ENCODE data around the gene KLF16.
A peak's percentile ranks its signal among the peaks of the same experiment; 100 is the strongest.

KLF16 gene

GRCh38 chr19:1853295-1854038 lies 9.9 kb downstream of the KLF16 start:
- Histone ChIP-seq H3K4me1 (ENCODE audit: insufficient read depth, low read length) (peaks cover 32% of the 10 kb centered on the region), H3K4me3 (ENCODE audit: low read length) (no peak overlapping the region), H3K9me3 (ENCODE audit: low read length) (no peaks in the 10 kb centered on the region), H3K36me3 (ENCODE audit: insufficient read depth, low read length) (no peaks in the 10 kb centered on the region), H3K27me3 (ENCODE audit: insufficient read depth, low read length) (no peaks in the 10 kb centered on the region), H2AFZ (ENCODE audit: low read depth, low read length) (no peak overlapping the region)

DNA sequence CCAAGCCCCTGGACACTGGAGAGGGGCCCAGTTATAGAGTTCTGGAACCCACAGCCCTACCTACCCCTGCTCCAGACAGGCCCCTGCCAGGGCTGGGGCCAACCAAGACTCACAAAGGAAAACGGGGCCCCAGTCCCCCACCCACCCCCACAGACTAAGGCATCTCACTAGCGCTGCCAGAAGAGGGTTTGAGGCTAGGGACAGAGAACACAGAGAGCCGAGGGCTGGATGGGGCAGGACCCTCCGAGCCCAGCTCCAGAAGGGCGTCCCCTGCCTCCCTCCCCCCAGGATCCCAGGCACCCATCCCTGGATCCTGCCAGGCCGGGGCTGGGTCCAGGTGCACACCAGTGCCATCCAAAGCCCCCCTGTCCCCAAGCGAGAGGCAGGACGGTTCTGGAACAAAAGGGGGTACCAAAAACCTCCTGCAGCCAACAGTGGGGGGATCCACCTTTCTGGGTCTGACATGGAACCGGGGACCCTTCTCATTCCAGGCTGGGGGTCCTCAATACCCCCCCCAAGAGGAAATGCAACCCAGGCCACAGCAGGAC lies 10.7 kb downstream of the KLF16 start:
- Histone ChIP-seq H3K4me3 (ENCODE audit: low read length) (no peak overlapping the region), H3K9me3 (ENCODE audit: low read length) (no peaks in the 10 kb centered on the region), H3K36me3 (ENCODE audit: insufficient read depth, low read length) (no peaks in the 10 kb centered on the region), H3K4me1 (ENCODE audit: insufficient read depth, low read length) (peaks cover 29% of the 10 kb centered on the region), H2AFZ (ENCODE audit: low read depth, low read length) (no peak overlapping the region), H3K27me3 (ENCODE audit: insufficient read depth, low read length) (no peaks in the 10 kb centered on the region)

DNA sequence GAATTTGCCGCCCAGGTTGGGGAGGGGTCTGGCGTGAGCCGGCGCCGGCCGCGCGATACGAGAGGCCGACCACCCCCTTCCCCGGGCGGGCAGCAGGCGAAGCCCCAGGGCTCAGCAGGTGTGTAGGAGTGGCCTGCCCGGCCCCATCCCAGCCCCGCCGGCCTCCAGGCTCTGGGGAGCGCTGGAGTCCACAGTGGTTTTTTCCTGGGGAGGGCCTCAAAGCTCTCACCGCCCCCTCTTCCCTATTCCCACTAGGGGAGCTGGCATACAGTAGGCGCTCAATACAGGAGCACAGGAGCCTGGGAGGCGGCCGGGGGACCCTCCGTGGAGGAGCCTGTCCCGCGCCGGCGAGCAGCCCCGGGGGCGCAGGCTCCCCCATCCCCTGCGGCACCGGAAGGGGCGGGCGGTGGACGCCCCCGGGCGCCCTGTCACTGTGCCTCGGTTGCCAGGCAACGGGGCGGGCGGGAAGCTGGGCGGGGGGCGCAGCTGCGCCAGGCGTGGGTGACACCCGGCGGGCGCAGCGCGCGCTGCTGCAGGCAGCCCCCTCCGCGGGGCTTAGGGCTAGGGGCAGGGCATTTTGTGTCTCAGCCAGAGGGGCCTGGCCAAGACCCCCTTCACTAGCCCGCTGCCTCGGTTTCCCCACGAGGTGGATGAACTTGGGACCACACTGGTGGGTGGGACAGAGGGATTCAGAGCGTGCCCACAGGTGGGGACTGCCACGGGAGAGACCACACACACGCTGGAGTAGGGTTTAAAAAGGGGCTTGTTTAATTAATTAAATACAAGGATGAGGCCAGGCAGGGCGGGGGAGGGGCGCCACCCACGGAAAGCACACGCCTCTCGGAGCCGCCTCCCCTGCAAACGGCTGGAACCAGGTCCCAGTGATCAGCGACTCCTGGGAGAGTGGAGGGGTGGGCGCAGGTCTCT lies 11.5 kb downstream of the KLF16 start:
- no peak overlapping the region for H2AFZ ChIP-seq (ENCODE audit: low read depth, low read length)
- H3K4me1 ChIP-seq (ENCODE audit: insufficient read depth, low read length) = peaks cover 30% of the 10 kb centered on the region
- no peaks in the 10 kb centered on the region for H3K27me3 ChIP-seq (ENCODE audit: insufficient read depth, low read length)
- H3K36me3 ChIP-seq (ENCODE audit: insufficient read depth, low read length) = no peaks in the 10 kb centered on the region
- H3K4me3 ChIP-seq (ENCODE audit: low read length) = no peak overlapping the region
- no peaks in the 10 kb centered on the region for H3K9me3 ChIP-seq (ENCODE audit: low read length)

DNA sequence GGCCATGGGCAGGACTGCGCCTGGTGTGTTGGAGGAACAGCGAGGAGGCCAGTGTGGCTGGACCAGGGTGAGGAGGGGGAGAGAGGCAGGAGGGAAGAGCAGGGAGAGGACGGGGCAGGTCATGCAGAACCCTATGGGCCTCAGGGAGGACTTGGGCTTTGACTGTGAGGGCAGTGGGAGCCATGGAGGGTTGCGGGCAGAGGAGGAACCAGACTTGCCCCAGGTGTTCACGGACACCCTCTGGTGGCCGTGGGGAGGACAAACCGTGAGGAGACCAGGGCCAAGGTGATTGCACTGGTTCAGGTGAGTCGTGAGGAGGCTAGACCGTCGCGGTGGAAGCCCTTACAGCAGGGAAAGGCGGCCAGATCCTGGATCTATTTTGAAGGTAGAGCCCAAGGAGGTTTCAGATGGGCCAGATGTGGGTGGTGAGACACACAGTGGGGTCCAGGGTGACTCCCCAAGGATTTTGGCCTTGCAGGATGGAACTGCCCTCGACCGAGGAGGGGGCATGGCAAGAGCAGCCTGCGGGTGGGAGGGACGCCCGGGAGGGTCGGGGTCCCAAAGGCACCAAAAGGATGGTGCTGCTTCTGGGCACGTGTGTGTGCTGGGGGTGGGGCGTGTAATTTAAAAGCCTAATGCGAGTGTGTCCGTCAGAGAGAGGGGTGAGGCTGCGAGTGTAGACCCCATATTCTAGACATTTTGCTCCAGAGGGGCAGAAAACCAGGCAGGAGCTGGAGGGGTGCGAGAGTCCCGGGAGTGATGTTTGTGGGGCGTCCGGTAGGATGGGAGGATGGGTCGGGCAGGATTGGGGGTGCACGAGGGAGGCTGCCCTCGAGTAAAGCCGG lies 12.3 kb downstream of the KLF16 start:
- Histone ChIP-seq H3K4me3 (ENCODE audit: low read length) (no peak overlapping the region), H3K27me3 (ENCODE audit: insufficient read depth, low read length) (no peaks in the 10 kb centered on the region), H2AFZ (ENCODE audit: low read depth, low read length) (no peak overlapping the region), H3K4me1 (ENCODE audit: insufficient read depth, low read length) (peaks cover 32% of the 10 kb centered on the region), H3K36me3 (ENCODE audit: insufficient read depth, low read length) (no peaks in the 10 kb centered on the region), H3K9me3 (ENCODE audit: low read length) (no peaks in the 10 kb centered on the region)

- H3K4me3 ChIP-seq (ENCODE audit: low read length) = no peak overlapping the region
- H3K36me3 ChIP-seq (ENCODE audit: insufficient read depth, low read length) = peaks cover 3% of the 10 kb centered on the region
- peaks cover 25% of the 10 kb centered on the region for H3K4me1 ChIP-seq (ENCODE audit: insufficient read depth, low read length)
- H2AFZ ChIP-seq (ENCODE audit: low read depth, low read length) = no peak overlapping the region
- no peaks in the 10 kb centered on the region for H3K27me3 ChIP-seq (ENCODE audit: insufficient read depth, low read length)
- H3K9me3 ChIP-seq (ENCODE audit: low read length) = no peaks in the 10 kb centered on the region
These were observed 13.4 kb downstream of the KLF16 start for GRCh38 chr19:1849886-1850398.

DNA sequence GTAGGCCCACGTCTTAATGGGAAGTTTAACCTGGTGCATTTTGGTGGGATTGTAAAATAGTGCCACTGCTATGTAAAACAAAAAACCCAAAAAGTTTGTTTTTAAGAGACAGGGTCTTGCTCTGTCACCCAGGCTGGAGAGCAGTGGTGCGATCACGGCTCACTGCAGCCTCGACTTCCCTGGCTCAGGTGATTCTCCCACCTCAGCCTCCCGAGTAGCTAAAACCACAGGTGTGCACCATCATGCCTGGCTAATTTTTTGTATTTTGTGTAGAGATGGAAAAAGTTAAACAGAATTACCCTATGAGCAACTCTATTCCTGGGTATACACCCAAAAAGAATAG lies 14.3 kb downstream of the KLF16 start:
- Histone ChIP-seq H3K36me3 (ENCODE audit: insufficient read depth, low read length) (peaks cover 3% of the 10 kb centered on the region), H3K4me1 (ENCODE audit: insufficient read depth, low read length) (peaks cover 20% of the 10 kb centered on the region), H3K4me3 (ENCODE audit: low read length) (no peak overlapping the region), H3K27me3 (ENCODE audit: insufficient read depth, low read length) (no peaks in the 10 kb centered on the region), H3K9me3 (ENCODE audit: low read length) (no peaks in the 10 kb centered on the region), H2AFZ (ENCODE audit: low read depth, low read length) (no peak overlapping the region)

- Histone ChIP-seq H3K4me3 (ENCODE audit: low read length) (peak within 1 kb of the TSS; percentile 83), H3K36me3 (ENCODE audit: insufficient read depth, low read length) (peaks cover 3% of the 10 kb centered on the region), H3K9me3 (ENCODE audit: low read length) (no peaks in the 10 kb centered on the region), H2AFZ (ENCODE audit: low read depth, low read length) (peak within 1 kb of the TSS; percentile 29), H3K4me1 (ENCODE audit: insufficient read depth, low read length) (peaks cover 20% of the 10 kb centered on the region), H3K27me3 (ENCODE audit: insufficient read depth, low read length) (no peaks in the 10 kb centered on the region)
These were observed 14.8 kb downstream of the KLF16 start, which contains the start of gene REXO1 for GRCh38 chr19:1848399-1849131. Gene REXO1, minus strand, starts transcription at chr19:1848483. Its CDS starts 125 bp downstream, at chr19:1848358.

GRCh38 chr19:1847684-1848398 lies 15.5 kb downstream of the KLF16 start:
- H3K36me3 ChIP-seq (ENCODE audit: insufficient read depth, low read length) = peaks cover 3% of the 10 kb centered on the region

DNA sequence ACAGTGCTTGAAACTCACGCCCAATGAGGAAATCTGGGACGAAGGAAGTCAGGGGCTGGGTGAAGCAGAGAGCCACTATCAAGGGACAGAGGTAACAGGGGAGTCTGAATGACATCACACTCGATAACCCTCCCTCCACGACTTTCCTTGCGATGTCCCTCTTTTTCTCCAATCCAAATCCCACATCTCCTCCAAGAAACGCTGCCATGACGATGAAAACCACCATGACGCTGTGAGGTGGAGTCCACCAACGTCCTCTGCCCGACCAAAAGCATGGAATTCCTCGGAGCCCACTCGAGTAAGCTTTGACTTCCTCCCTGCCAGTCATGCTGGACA lies 16.1 kb downstream of the KLF16 start:
- Histone ChIP-seq H3K36me3 (ENCODE audit: insufficient read depth, low read length) (peaks cover 3% of the 10 kb centered on the region), H2AFZ (ENCODE audit: low read depth, low read length) (no peak overlapping the region), H3K4me1 (ENCODE audit: insufficient read depth, low read length) (peaks cover 21% of the 10 kb centered on the region), H3K4me3 (ENCODE audit: low read length) (peak overlapping the region; percentile 83), H3K9me3 (ENCODE audit: low read length) (no peaks in the 10 kb centered on the region), H3K27me3 (ENCODE audit: insufficient read depth, low read length) (no peaks in the 10 kb centered on the region)

More at GRCh38 chr19:1847684-1848398, 15.5 kb downstream of the KLF16 start:
- H3K4me3 ChIP-seq (ENCODE audit: low read length) = peak overlapping the region; percentile 83
- H3K27me3 ChIP-seq (ENCODE audit: insufficient read depth, low read length) = no peaks in the 10 kb centered on the region
- H3K4me1 ChIP-seq (ENCODE audit: insufficient read depth, low read length) = peaks cover 20% of the 10 kb centered on the region
- peak overlapping the region; percentile 29 for H2AFZ ChIP-seq (ENCODE audit: low read depth, low read length)
- no peaks in the 10 kb centered on the region for H3K9me3 ChIP-seq (ENCODE audit: low read length)

DNA sequence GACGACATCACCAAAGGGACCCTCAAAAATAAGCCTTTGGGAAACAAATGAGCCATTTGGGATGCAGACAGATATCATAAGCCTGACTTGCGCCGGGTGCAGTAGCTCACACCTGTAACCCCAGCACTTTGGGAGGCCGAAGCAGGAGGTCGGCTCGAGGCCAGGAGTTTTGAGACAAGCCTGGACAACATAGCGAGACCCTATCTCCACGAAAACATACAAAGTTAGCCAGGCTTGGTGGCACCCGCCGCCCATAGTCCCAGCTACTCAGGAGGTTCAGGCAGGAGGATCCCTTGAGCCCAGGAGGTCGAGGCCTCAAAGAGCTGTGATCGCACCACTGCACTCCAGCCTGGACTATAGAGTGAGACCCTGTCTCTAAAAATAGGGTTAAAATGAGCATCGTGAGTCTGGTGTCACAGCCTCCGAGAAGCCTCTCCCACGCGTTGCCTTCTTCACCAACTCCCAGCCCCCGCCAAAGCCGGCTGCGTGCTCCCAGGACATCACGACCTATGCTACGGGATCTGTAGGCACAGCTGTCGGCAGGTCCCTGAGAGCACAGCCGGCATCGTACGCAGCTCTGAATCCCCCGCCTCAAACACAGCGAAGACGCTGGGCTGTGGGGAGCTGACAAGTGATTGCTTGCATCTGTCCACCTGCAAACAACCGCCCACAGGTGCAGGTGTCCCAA lies 16.7 kb downstream of the KLF16 start:
- peak overlapping the region; percentile 83 for H3K4me3 ChIP-seq (ENCODE audit: low read length)
- H3K36me3 ChIP-seq (ENCODE audit: insufficient read depth, low read length) = peaks cover 3% of the 10 kb centered on the region
- H3K9me3 ChIP-seq (ENCODE audit: low read length) = no peaks in the 10 kb centered on the region
- peaks cover 27% of the 10 kb centered on the region for H3K4me1 ChIP-seq (ENCODE audit: insufficient read depth, low read length)
- no peaks in the 10 kb centered on the region for H3K27me3 ChIP-seq (ENCODE audit: insufficient read depth, low read length)
- H2AFZ ChIP-seq (ENCODE audit: low read depth, low read length) = no peak overlapping the region

DNA sequence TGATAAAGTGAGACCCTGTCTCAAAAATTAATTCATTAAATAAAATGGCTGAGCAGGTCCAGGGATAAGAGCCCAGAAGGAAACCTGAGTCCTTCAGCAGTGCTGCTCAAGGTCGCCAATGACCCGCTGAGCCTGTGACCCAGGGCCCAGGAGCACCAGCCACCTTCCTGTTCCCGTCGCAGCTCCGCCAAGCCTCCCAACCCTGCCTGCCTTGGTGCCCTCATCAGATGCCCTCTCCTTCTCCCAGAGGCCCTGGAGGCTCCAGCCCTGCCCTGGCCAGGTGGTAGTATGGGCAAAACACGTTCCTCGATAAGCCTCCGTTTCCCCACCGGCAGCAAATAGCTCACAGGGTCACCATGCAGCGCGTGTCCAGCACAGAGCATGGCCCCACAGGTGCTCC lies 17.7 kb downstream of the KLF16 start:
- Histone ChIP-seq H2AFZ (ENCODE audit: low read depth, low read length) (no peak overlapping the region), H3K36me3 (ENCODE audit: insufficient read depth, low read length) (peaks cover 3% of the 10 kb centered on the region), H3K27me3 (ENCODE audit: insufficient read depth, low read length) (no peaks in the 10 kb centered on the region), H3K4me3 (ENCODE audit: low read length) (no peak overlapping the region), H3K9me3 (ENCODE audit: low read length) (no peaks in the 10 kb centered on the region), H3K4me1 (ENCODE audit: insufficient read depth, low read length) (peaks cover 38% of the 10 kb centered on the region)
